Suprapubic skin (tissue), 3 donors: ENCODE results near the gene TUBG2.

Source experiments
- EP300 ChIP-seq: sonication (generic); formaldehyde crosslinking; IDR thresholded peaks from one replicate; pipeline ENCODE4 v1.6.1; 2017; ENCODE audit warnings: antibody characterized with exemption
- POLR2A ChIP-seq, 2 donors: fragments of 450-650 bp; IDR thresholded peaks; one replicate each; pipeline ENCODE4 v1.6.1; 2017; ENCODE audit warnings: antibody characterized with exemption in 2 of 2, mild to moderate bottlenecking in 2 of 2, moderate library complexity in 2 of 2
- TF ChIP-seq, protein P1 (sequence below), 2 donors: fragments of 200-600 bp in 1 of 2; fragments of 450-650 bp in 1 of 2; sonication (generic) in 1 of 2; IDR thresholded peaks; one replicate each; pipeline ENCODE4 v1.5.1; 2016 to 2019; ENCODE audit warnings: antibody characterized with exemption in 2 of 2, mild to moderate bottlenecking in 1 of 2, moderate library complexity in 1 of 2

DNA sequence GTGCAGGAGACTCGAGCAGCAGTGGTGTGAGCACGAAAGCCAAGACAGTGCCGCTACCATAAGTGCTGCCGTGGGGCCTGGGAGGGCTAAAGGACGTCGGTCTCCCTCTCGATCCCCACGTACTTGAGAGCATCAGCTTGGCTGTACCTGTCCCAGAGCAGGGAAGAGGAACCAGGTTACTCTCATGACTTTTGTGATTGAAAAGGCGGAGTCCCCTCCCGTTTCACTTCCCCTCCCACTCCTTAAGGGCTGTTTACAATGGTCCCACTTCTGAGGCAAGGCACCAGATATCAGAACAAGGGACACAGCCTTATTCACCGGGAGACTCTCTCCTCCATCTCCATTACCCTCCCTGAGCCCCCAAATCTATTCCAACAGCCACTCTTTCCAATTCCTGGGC, 43.4 kb downstream of the TUBG2 start:
- TF ChIP-seq, protein P1, sequence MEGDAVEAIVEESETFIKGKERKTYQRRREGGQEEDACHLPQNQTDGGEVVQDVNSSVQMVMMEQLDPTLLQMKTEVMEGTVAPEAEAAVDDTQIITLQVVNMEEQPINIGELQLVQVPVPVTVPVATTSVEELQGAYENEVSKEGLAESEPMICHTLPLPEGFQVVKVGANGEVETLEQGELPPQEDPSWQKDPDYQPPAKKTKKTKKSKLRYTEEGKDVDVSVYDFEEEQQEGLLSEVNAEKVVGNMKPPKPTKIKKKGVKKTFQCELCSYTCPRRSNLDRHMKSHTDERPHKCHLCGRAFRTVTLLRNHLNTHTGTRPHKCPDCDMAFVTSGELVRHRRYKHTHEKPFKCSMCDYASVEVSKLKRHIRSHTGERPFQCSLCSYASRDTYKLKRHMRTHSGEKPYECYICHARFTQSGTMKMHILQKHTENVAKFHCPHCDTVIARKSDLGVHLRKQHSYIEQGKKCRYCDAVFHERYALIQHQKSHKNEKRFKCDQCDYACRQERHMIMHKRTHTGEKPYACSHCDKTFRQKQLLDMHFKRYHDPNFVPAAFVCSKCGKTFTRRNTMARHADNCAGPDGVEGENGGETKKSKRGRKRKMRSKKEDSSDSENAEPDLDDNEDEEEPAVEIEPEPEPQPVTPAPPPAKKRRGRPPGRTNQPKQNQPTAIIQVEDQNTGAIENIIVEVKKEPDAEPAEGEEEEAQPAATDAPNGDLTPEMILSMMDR (IDR thresholded peaks at IDR 0.05): no peak
- TF ChIP-seq EP300: no peak
- no peak for TF ChIP-seq POLR2A (IDR thresholded peaks at IDR 0.05)
